ENCODE data around the gene ADAMTS2.
"Not testable (repeated sequence)": the region's sequence is repeated elsewhere in the genome, so short reads cannot be mapped to it uniquely, and the experiment has no call there.

Gene ADAMTS2

GRCh38 chr5:179289756-179290385, 55.4 kb downstream of the ADAMTS2 start:
- no peak for DNase-seq (ENCODE audit: low read depth, low spot score)
- H3K4me3 ChIP-seq (ENCODE audit: low read depth, low read length): no peak overlapping the region
- TF ChIP-seq CTCF (IDR thresholded peaks at IDR 0.05; ENCODE audit: insufficient read depth, low read length, missing control alignments): no peak
- ChIA-PET POLR2A (no interaction called here), CTCF (no interaction called here)

GRCh38 chr5:179288809-179289185, 56.5 kb downstream of the ADAMTS2 start:
- ChIA-PET CTCF (interaction anchor here (0.9 kb wide), 1 partner anchor 14 kb away, joined by 3 read pairs; no protein-coding TSS in a partner anchor), POLR2A (no interaction called here)
- no peak for TF ChIP-seq CTCF (IDR thresholded peaks at IDR 0.05; ENCODE audit: insufficient read depth, low read length, missing control alignments)

GRCh38 chr5:179288101-179288808, 57.0 kb downstream of the ADAMTS2 start:
- H3K4me3 ChIP-seq (ENCODE audit: low read depth, low read length): no peak overlapping the region
- POLR2A ChIA-PET: no interaction called here
- no peak for TF ChIP-seq CTCF (IDR thresholded peaks at IDR 0.05; ENCODE audit: insufficient read depth, low read length, missing control alignments)
- no peak for DNase-seq (ENCODE audit: low read depth, low spot score)
- CTCF ChIA-PET: no interaction called here

More at GRCh38 chr5:179288809-179289185, 56.5 kb downstream of the ADAMTS2 start:
- no peak for DNase-seq (ENCODE audit: low read depth, low spot score)
- H3K4me3 ChIP-seq (ENCODE audit: low read depth, low read length): no peak overlapping the region

- no peak for TF ChIP-seq CTCF (IDR thresholded peaks at IDR 0.05; ENCODE audit: insufficient read depth, low read length, missing control alignments)
- H3K4me3 ChIP-seq (ENCODE audit: low read depth, low read length): no peak overlapping the region
- POLR2A ChIA-PET: no interaction called here
- no peak for DNase-seq (ENCODE audit: low read depth, low spot score)
- CTCF ChIA-PET: no interaction called here
These were observed 57.6 kb downstream of the ADAMTS2 start for GRCh38 chr5:179287631-179288030.

- CTCF ChIA-PET: no interaction called here
- H3K4me3 ChIP-seq (ENCODE audit: low read depth, low read length): no peak overlapping the region
- POLR2A ChIA-PET: no interaction called here
- no peak for DNase-seq (ENCODE audit: low read depth, low spot score)
- TF ChIP-seq CTCF (IDR thresholded peaks at IDR 0.05; ENCODE audit: insufficient read depth, low read length, missing control alignments): no peak
These were observed 58.2 kb downstream of the ADAMTS2 start for GRCh38 chr5:179287071-179287470.

- CTCF ChIA-PET; DNase-seq (ENCODE audit: low read depth, low spot score); H3K4me3 ChIP-seq (ENCODE audit: low read depth, low read length): not testable (repeated sequence)
- POLR2A ChIA-PET: interaction anchor here (0.6 kb wide), 1 partner anchor 1148 kb away, joined by 3 read pairs; no protein-coding TSS in a partner anchor
These were observed 59.5 kb downstream of the ADAMTS2 start for GRCh38 chr5:179285776-179286162.
